ENCODE measurements around the gene KRTAP4-7.

KRTAP4-7 gene

DNA sequence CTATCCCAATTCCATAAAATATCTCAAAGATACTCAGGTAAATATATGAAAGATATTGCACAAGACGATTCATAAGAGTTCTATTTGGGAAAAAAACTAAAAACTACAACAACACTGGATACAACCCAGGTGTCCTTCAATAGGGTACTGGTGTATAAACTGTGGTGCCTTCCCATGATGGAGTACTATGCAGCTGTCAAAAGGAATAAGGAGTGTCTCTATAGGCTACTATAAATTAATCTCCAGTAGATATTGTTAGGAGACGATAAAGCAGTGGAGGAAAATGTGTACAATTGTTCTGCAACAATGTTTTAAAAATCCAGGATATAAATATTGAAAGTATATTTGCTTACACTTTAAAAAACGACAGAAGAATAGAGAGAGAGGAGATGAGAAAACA lies 42.5 kb downstream of the KRTAP4-7 start:
- no peak overlapping the region for H3K9ac ChIP-seq (ENCODE audit: low read length)
- no peaks in the 10 kb centered on the region for H3K79me2 ChIP-seq (ENCODE audit: insufficient read depth, low read length)
- H3K4me2 ChIP-seq (ENCODE audit: low read depth, low read length, poor library complexity, severe bottlenecking): no peak overlapping the region
- H3K27me3 ChIP-seq (ENCODE audit: low read length): no peaks in the 10 kb centered on the region
- H3F3A ChIP-seq (ENCODE audit: insufficient read depth): no peaks in the 10 kb centered on the region
- no peak overlapping the region for H3K27ac ChIP-seq (ENCODE audit: low read depth, low read length)
- H3K4me3 ChIP-seq (ENCODE audit: insufficient read depth, low read length, poor library complexity, severe bottlenecking): no peak overlapping the region
- H4K20me1 ChIP-seq (ENCODE audit: low read depth, low read length): no peaks in the 10 kb centered on the region
- H2AFZ ChIP-seq (ENCODE audit: low read depth, low read length, severe bottlenecking): no peak overlapping the region
- H3K36me3 ChIP-seq (ENCODE audit: low read length): no peaks in the 10 kb centered on the region
- H3K9me2 ChIP-seq (replicated peaks; ENCODE audit: insufficient read depth, low read length): no peaks in the 10 kb centered on the region
- 0 out of 2 replicates have a peak, but pooled peaks cover 6% of the 10 kb centered on the region for H3K9me3 ChIP-seq (ENCODE audit: insufficient read depth, low read length)
- no peak for TF ChIP-seq EZH2phosphoT487 (conservative IDR thresholded peaks at IDR 0.05; ENCODE audit: low read length)
- TF ChIP-seq, protein P1, sequence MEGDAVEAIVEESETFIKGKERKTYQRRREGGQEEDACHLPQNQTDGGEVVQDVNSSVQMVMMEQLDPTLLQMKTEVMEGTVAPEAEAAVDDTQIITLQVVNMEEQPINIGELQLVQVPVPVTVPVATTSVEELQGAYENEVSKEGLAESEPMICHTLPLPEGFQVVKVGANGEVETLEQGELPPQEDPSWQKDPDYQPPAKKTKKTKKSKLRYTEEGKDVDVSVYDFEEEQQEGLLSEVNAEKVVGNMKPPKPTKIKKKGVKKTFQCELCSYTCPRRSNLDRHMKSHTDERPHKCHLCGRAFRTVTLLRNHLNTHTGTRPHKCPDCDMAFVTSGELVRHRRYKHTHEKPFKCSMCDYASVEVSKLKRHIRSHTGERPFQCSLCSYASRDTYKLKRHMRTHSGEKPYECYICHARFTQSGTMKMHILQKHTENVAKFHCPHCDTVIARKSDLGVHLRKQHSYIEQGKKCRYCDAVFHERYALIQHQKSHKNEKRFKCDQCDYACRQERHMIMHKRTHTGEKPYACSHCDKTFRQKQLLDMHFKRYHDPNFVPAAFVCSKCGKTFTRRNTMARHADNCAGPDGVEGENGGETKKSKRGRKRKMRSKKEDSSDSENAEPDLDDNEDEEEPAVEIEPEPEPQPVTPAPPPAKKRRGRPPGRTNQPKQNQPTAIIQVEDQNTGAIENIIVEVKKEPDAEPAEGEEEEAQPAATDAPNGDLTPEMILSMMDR (IDR thresholded peaks at IDR 0.05; ENCODE audit: insufficient read depth, low read length, poor library complexity, severe bottlenecking): no peak

DNA sequence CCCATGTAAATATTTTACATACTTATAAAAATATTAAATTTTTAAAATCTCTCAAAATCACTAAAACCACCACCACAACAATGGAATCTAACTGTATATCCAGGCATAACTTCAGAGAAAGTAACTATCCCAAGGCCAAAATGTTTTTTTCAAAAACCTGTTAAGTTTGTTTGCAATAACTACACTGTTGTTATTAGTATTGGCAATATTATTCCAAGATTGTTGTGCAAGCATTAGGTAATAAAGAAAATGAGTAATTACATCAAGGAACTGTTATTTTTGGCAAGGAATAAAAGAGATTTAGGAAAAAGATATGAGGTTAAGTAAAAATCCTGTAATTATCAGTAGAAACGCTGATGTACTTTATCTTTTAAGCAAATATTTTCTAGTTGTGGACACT lies 43.4 kb downstream of the KRTAP4-7 start:
- no peak overlapping the region for H3K9ac ChIP-seq (ENCODE audit: low read length)
- H3F3A ChIP-seq (ENCODE audit: insufficient read depth): no peaks in the 10 kb centered on the region
- 0 out of 2 replicates have a peak, but pooled peaks cover under 1% of the 10 kb centered on the region for H3K9me3 ChIP-seq (ENCODE audit: insufficient read depth, low read length)
- H3K36me3 ChIP-seq (ENCODE audit: low read length): no peaks in the 10 kb centered on the region
- H3K27me3 ChIP-seq (ENCODE audit: low read length): no peaks in the 10 kb centered on the region
- H3K79me2 ChIP-seq (ENCODE audit: insufficient read depth, low read length): no peaks in the 10 kb centered on the region
- H4K20me1 ChIP-seq (ENCODE audit: low read depth, low read length): no peaks in the 10 kb centered on the region
- no peak overlapping the region for H2AFZ ChIP-seq (ENCODE audit: low read depth, low read length, severe bottlenecking)
- no peaks in the 10 kb centered on the region for H3K9me2 ChIP-seq (replicated peaks; ENCODE audit: insufficient read depth, low read length)
- H3K4me3 ChIP-seq (ENCODE audit: insufficient read depth, low read length, poor library complexity, severe bottlenecking): no peak overlapping the region
- no peak overlapping the region for H3K27ac ChIP-seq (ENCODE audit: low read depth, low read length)
- no peak overlapping the region for H3K4me2 ChIP-seq (ENCODE audit: low read depth, low read length, poor library complexity, severe bottlenecking)
- no peak for TF ChIP-seq EZH2phosphoT487 (conservative IDR thresholded peaks at IDR 0.05; ENCODE audit: low read length)
- TF ChIP-seq, protein P1 (IDR thresholded peaks at IDR 0.05; ENCODE audit: insufficient read depth, low read length, poor library complexity, severe bottlenecking): no peak

DNA sequence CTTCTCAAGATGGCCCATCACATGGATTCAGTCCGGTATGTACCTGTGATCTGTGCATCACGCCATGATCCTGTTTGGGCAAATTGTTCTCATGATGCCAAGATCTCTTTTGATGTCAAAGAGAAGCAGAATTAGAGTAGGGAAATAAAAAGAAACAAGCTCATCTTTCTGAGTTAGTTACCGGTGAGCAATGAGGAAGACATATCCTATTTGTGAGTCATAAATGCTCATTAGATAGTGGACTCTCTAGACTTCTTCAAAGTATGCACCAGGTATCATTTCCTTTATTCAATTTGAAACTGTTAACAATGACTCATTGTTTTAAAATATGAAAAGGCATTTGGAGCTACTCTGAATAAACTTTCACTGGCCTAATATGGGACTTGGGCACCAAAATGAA lies 48.0 kb downstream of the KRTAP4-7 start:
- Histone ChIP-seq H3F3A (ENCODE audit: insufficient read depth) (no peaks in the 10 kb centered on the region), H3K27me3 (ENCODE audit: low read length) (no peaks in the 10 kb centered on the region), H3K27ac (ENCODE audit: low read depth, low read length) (no peak overlapping the region), H4K20me1 (ENCODE audit: low read depth, low read length) (no peaks in the 10 kb centered on the region), H3K4me2 (ENCODE audit: low read depth, low read length, poor library complexity, severe bottlenecking) (no peak overlapping the region), H3K9ac (ENCODE audit: low read length) (no peak overlapping the region), H3K9me2 (replicated peaks; ENCODE audit: insufficient read depth, low read length) (no peaks in the 10 kb centered on the region), H3K36me3 (ENCODE audit: low read length) (no peaks in the 10 kb centered on the region), H3K9me3 (ENCODE audit: insufficient read depth, low read length) (no peaks in the 10 kb centered on the region), H3K79me2 (ENCODE audit: insufficient read depth, low read length) (no peaks in the 10 kb centered on the region), H3K4me3 (ENCODE audit: insufficient read depth, low read length, poor library complexity, severe bottlenecking) (no peak overlapping the region), H2AFZ (ENCODE audit: low read depth, low read length, severe bottlenecking) (no peak overlapping the region)
- no peak for TF ChIP-seq EZH2phosphoT487 (conservative IDR thresholded peaks at IDR 0.05; ENCODE audit: low read length)
- TF ChIP-seq, protein P1 (IDR thresholded peaks at IDR 0.05; ENCODE audit: insufficient read depth, low read length, poor library complexity, severe bottlenecking): no peak

Measured in SU-DHL-6 (cell line).